ENCODE results near the gene TPPP3. TPM values are rescaled to one million over a fixed set of nuclear protein-coding genes. Genes with fewer than 3 reads are reported as not detected.

The TPPP3 gene
- polyA plus RNA-seq, 1 of the 3 experiments (the other 2 are of a cell fraction), result 33.5 TPM

DNA sequence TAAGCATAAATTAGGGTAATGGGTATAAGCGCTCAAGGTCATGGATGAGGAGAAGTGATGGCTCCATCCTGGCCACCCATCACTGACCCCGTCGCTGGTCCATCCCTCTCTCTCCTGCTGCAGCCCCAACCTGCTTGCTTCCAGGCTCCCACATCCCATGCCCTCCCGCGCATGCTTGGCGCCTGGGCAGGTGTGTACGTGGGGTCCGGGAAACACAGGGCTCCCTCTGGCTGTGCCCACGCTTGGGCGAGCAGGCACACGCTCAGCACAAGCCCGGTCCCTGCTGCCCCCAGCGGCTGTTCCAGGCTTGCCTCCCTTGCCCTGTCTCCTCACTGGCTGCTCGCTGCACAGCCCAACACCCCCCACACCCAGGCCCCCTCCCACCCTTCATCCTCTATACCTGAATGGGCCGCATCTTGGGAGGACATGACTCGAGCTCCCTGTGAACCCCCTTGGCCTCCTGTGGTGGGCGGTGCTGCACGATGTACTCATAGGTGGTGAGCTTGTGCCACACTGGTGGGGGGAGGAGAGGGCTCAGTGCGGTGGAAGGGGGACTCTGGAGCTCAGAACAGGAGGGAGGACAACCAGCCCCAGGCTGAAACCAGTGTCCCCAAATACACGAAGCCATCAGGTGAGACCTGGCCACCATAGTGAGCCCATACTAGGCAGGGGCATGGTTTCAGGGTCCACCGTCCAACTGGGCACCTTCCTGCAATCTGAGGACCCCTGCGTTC is 4.7 kb upstream of the TPPP3 start:
- no peak overlapping the region for H3K9ac ChIP-seq
- H3K27ac ChIP-seq (ENCODE audit: low read depth in 2 of 2, low read length in 1 of 2), result no peak overlapping the region
- H3K27me3 ChIP-seq (ENCODE audit: insufficient read depth), result no peaks in the 10 kb centered on the region
- no peak overlapping the region for H3K4me2 ChIP-seq
- peaks cover 5% of the 10 kb centered on the region for H3F3A ChIP-seq (replicated peaks; ENCODE audit: insufficient read depth)
- H3K4me3 ChIP-seq (ENCODE audit: low read depth in 2 of 2, low read length in 1 of 2), result no peak overlapping the region
- no peak for DNase-seq
- 95% methylated on average over 17 of the region's 22 CpGs for WGBS (ENCODE audit: low lambda C conversion rate)
- peaks cover 7 to 48% of the 10 kb centered on the region in 2 experiments; a peak in 2 of 4 replicates for H3K4me1 ChIP-seq (ENCODE audit: control insufficient read depth in 1 of 2, insufficient read depth in 2 of 2, low read depth in 1 of 2, low read length in 1 of 2)
- H3K9me2 ChIP-seq, result no peaks in the 10 kb centered on the region
- H2AFZ ChIP-seq (ENCODE audit: low read depth), result no peak overlapping the region
- TF ChIP-seq NFIC (IDR thresholded peaks at IDR 0.05; ENCODE audit: borderline replicate concordance) (no peak), NRF1 (IDR thresholded peaks at IDR 0.05; ENCODE audit: low read depth, low read length) (no peak), TAF1 (IDR thresholded peaks at IDR 0.05; ENCODE audit: borderline replicate concordance, low read depth, low read length) (no peak), USF1 (IDR thresholded peaks at IDR 0.05; ENCODE audit: borderline replicate concordance, low read depth) (no peak), FOXJ3 (CRISPR knock-in tag; IDR thresholded peaks at IDR 0.05) (no peak), GABPA (IDR thresholded peaks at IDR 0.05; ENCODE audit: low read depth) (no peak), FOSL2 (IDR thresholded peaks at IDR 0.05; ENCODE audit: borderline replicate concordance, low read depth) (no peak), EZH2phosphoT487 (IDR thresholded peaks at IDR 0.05; ENCODE audit: borderline replicate concordance, low read depth) (no peak), ZBTB33 (IDR thresholded peaks at IDR 0.05; ENCODE audit: borderline replicate concordance, low read depth) (no peak), GATA2 (CRISPR knock-in tag; IDR thresholded peaks at IDR 0.05) (no peak), SMC3 (IDR thresholded peaks at IDR 0.05; ENCODE audit: low read depth, low read length) (no peak), TEAD4 (IDR thresholded peaks at IDR 0.05; ENCODE audit: borderline replicate concordance, insufficient read depth) (no peak), YY1 (IDR thresholded peaks at IDR 0.05; ENCODE audit: low read depth) (no peak), RXRA (IDR thresholded peaks at IDR 0.05; ENCODE audit: borderline replicate concordance, low read depth) (no peak), JUND (IDR thresholded peaks at IDR 0.05) (no peak), FOXM1 (IDR thresholded peaks at IDR 0.05; ENCODE audit: low read depth) (no peak)
- H3K36me3 ChIP-seq (replicated peaks in 1 of 2; ENCODE audit: control insufficient read depth in 1 of 2, insufficient read depth in 2 of 2, low read length in 1 of 2), result no peaks in the 10 kb centered on the region
- ChIA-PET POLR2A (no interaction called here), CTCF (interaction anchor here (1.1 to 1.8 kb wide), 3 partner anchors 9 to 30 kb away, joined by 3 to 6 read pairs (median 5); partner anchors contain the start of gene ZDHHC1)
- H4K20me1 ChIP-seq (ENCODE audit: insufficient read depth), result no peaks in the 10 kb centered on the region
- H3K9me3 ChIP-seq, result no peaks in the 10 kb centered on the region
- H3K79me2 ChIP-seq (ENCODE audit: insufficient read depth), result no peaks in the 10 kb centered on the region
